Measurements from ENCODE around the gene DMD. TPM values are rescaled to one million over a fixed set of nuclear protein-coding genes. Genes with fewer than 3 reads are reported as not detected.
A peak's percentile ranks its signal among the peaks of the same experiment; 100 is the strongest.

The DMD gene
- total RNA-seq, 2 donors from 2014 or later = 0.43 to 2.0 TPM

- Mint-ChIP-seq H3K36me3 (no peaks in the 10 kb centered on the region), H3K9me3 (no peaks in the 10 kb centered on the region), H3K27ac (no peak overlapping the region)
- no peak for DNase-seq (ENCODE audit: low spot score in 2 of 2)
- ATAC-seq = no peak
These were observed 1860.6 kb downstream of the DMD start for GRCh38 chrX:31350808-31351074.

GRCh38 chrX:31349515-31349914 is 1861.8 kb downstream of the DMD start:
- Mint-ChIP-seq H3K27ac (no peak overlapping the region), H3K36me3 (no peaks in the 10 kb centered on the region), H3K9me3 (no peaks in the 10 kb centered on the region)
- ATAC-seq = no peak
- DNase-seq (ENCODE audit: low spot score in 2 of 2) = no peak

DNA sequence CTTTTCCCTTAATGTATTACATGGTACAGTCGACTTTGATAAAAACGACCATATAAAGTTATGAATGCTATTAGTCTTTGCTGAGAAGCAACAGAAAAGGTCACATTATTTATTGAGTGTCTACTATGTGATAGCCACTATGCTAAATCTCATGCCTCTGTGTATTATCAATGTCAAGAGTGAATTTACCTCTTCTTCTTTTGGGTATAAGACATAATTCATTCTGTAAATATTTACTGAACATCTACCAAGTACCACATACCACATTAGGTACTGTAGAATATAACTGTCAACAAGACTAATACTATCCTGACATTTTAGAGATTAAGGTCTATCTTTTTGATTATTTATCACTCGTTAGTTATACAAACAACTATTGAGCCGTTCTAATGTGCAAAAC is 1870.8 kb downstream of the DMD start:
- Mint-ChIP-seq H3K9me3 (no peaks in the 10 kb centered on the region), H3K27ac (no peak overlapping the region), H3K36me3 (no peaks in the 10 kb centered on the region)
- ATAC-seq (no peak), DNase-seq (ENCODE audit: low spot score in 2 of 2) (no peak)

DNA sequence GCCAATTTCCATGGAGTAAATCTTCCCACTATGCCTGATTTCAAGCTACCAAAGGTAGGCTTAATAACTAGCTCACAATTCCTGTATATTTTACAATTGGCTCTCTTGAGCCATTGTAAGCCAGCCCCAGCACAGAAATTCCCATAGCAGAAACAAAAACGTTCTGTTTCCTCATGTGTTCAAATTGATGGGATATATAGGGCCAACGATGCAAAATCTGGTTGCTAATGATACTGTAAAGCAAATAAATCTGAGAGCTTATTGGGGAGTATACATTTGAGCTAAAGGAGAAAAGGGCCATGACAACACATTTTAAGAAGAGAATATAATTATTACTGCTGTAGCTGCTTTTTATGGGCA is 1872.4 kb downstream of the DMD start:
- no peaks in the 10 kb centered on the region for H3K36me3 Mint-ChIP-seq
- DNase-seq (ENCODE audit: low spot score in 2 of 2) = no peak
- no peaks in the 10 kb centered on the region for H3K9me3 Mint-ChIP-seq
- no peak overlapping the region for H3K27ac Mint-ChIP-seq
- ATAC-seq = no peak

GRCh38 chrX:31337332-31337731 is 1874.0 kb downstream of the DMD start:
- no peaks in the 10 kb centered on the region for H3K36me3 Mint-ChIP-seq
- ATAC-seq = no peak
- H3K9me3 Mint-ChIP-seq = no peaks in the 10 kb centered on the region

GRCh38 chrX:31336419-31336818 is 1874.9 kb downstream of the DMD start:
- no peaks in the 10 kb centered on the region for H3K9me3 Mint-ChIP-seq
- H3K36me3 Mint-ChIP-seq = no peaks in the 10 kb centered on the region
- no peak for ATAC-seq
- H3K27ac Mint-ChIP-seq = no peak overlapping the region
- DNase-seq (ENCODE audit: low spot score in 2 of 2) = no peak

More at GRCh38 chrX:31337332-31337731, 1874.0 kb downstream of the DMD start:
- no peak for DNase-seq (ENCODE audit: low spot score in 2 of 2)
- H3K27ac Mint-ChIP-seq = no peak overlapping the region

DNA sequence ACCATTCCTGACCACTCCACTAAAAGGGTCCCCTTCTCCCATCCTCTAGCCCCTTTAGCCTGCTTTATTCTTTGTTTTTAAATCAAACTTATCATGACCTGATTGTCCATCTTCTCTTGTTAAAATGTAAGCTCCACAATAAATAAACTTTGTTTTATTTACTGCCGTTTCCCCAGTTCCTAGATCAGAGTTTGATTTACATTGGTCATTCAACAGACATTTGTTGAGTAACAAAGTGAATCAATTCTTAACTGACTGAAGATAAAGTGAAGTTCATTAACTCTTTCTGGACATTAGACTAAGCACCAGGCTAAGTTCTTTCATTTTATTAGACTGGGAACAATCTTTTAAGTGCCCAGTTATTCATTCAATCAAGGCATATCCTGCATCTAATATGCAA is 1876.4 kb downstream of the DMD start:
- ATAC-seq (no peak), DNase-seq (ENCODE audit: low spot score in 2 of 2) (no peak)
- H3K27ac Mint-ChIP-seq = no peak overlapping the region
- no peaks in the 10 kb centered on the region for H3K36me3 Mint-ChIP-seq
- no peaks in the 10 kb centered on the region for H3K9me3 Mint-ChIP-seq

DNA sequence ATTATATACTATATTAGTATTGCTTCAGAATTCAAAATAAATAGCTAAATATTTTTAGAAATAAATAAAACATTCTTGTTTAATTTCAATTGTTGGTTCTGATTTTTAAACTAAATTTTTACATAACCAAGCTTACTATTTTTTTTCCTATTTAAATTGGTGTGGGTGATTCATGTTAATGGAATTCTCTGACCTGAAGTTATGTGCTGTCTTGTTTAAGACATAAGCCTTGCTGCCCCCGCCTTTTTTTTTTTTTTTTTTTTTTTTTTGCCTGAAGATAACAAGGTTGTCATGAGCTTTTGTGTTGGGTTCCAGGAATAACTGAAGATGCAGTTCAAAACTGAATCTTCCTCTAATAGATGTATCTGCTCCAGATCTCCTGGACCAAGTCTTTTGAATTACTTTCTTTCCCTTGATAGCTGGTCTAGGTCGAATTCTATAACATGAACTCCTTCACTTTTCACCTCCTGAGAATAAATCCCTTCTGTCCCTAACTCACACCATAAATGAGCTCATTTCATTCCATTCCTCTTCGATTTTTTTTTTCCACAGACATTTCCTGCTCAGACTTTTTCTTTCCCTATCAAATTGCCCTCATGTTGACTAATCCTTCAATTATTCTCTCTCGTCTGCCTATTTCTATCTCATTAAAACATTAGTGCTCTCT is 1878.1 kb downstream of the DMD start:
- H3K9me3 Mint-ChIP-seq = no peaks in the 10 kb centered on the region
- no peak for DNase-seq (ENCODE audit: low spot score in 2 of 2)
- no peak for ATAC-seq
- no peak overlapping the region for H3K27ac Mint-ChIP-seq
- no peaks in the 10 kb centered on the region for H3K36me3 Mint-ChIP-seq

GRCh38 chrX:31331928-31332327 is 1879.4 kb downstream of the DMD start:
- ATAC-seq = no peak
- H3K27ac Mint-ChIP-seq = no peak overlapping the region
- no peaks in the 10 kb centered on the region for H3K36me3 Mint-ChIP-seq
- no peak for DNase-seq (ENCODE audit: low spot score in 2 of 2)
- no peaks in the 10 kb centered on the region for H3K9me3 Mint-ChIP-seq

DNA sequence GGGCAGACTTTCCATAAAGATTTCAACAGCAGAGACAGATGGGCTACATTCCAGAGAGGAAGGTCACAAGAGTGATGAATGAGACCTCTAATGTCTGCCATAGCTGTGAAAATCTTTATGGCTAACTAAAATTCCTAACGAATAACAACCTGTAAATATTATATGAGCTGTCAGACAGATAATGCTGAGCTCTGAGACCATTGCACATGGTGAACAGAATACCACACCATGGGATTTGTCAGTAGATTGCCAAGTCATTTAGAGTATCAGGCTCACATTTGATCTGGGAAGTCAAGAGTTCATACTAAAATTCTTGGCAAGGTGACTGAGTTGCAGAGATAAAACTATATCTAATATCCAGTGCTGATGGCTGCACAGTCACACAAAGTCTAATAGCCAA is 1880.3 kb downstream of the DMD start:
- DNase-seq (ENCODE audit: low spot score in 2 of 2) (no peak), ATAC-seq (no peak)
- no peak overlapping the region for H3K27ac Mint-ChIP-seq
- no peaks in the 10 kb centered on the region for H3K36me3 Mint-ChIP-seq
- no peaks in the 10 kb centered on the region for H3K9me3 Mint-ChIP-seq

DNA sequence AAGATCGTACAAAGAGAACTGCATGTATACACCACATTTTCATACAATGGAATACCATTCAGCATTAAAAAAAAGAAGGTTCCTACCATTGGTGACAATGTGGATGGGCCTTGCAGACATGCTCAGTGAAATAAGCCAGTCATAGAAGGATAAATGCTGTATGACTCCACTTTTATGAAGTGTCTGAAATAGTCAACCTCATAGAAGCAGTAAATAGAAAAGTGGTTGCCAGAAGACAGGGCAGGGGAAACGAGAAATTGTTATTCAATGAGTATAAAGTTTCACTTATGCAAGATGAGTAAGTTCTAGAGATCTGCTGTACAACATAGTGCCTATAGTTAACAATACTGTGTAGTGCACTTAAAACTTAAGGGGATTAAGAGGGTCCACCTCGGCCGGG is 1882.1 kb downstream of the DMD start:
- Mint-ChIP-seq H3K27ac (no peak overlapping the region), H3K36me3 (no peaks in the 10 kb centered on the region), H3K9me3 (no peaks in the 10 kb centered on the region)
- peak in 1 of 2 donors; percentile 83 for ATAC-seq
- no peak for DNase-seq (ENCODE audit: low spot score in 2 of 2)

- DNase-seq (ENCODE audit: low spot score in 2 of 2) (no peak), ATAC-seq (no peak)
- Mint-ChIP-seq H3K27ac (no peak overlapping the region), H3K9me3 (no peaks in the 10 kb centered on the region), H3K36me3 (no peaks in the 10 kb centered on the region)
These were observed 1887.7 kb downstream of the DMD start for GRCh38 chrX:31323658-31324057.

- Mint-ChIP-seq H3K9me3 (no peaks in the 10 kb centered on the region), H3K36me3 (no peaks in the 10 kb centered on the region), H3K27ac (no peak overlapping the region)
- no peak for DNase-seq (ENCODE audit: low spot score in 2 of 2)
- ATAC-seq = no peak
These were observed 1890.6 kb downstream of the DMD start for GRCh38 chrX:31320740-31321139.

GRCh38 chrX:31319586-31319985 is 1891.8 kb downstream of the DMD start:
- no peak overlapping the region for H3K27ac Mint-ChIP-seq
- ATAC-seq = no peak
- no peak for DNase-seq (ENCODE audit: low spot score in 2 of 2)
- H3K9me3 Mint-ChIP-seq = no peaks in the 10 kb centered on the region
- H3K36me3 Mint-ChIP-seq = no peaks in the 10 kb centered on the region

- no peaks in the 10 kb centered on the region for H3K36me3 Mint-ChIP-seq
- no peak for DNase-seq (ENCODE audit: low spot score in 2 of 2)
- ATAC-seq = no peak
- peaks cover 0 to 4% of the 10 kb centered on the region in 2 donors for H3K9me3 Mint-ChIP-seq
- no peak overlapping the region for H3K27ac Mint-ChIP-seq
These were observed 1892.5 kb downstream of the DMD start for GRCh38 chrX:31318866-31319265.

GRCh38 chrX:31316340-31316991 is 1894.9 kb downstream of the DMD start:
- ATAC-seq = no peak
- Mint-ChIP-seq H3K27ac (no peak overlapping the region), H3K9me3 (peaks cover 0 to 4% of the 10 kb centered on the region in 2 donors), H3K36me3 (no peaks in the 10 kb centered on the region)
- no peak for DNase-seq (ENCODE audit: low spot score in 2 of 2)

- Mint-ChIP-seq H3K27ac (no peak overlapping the region), H3K36me3 (no peaks in the 10 kb centered on the region), H3K9me3 (peaks cover 0 to 4% of the 10 kb centered on the region in 2 donors)
- DNase-seq (ENCODE audit: low spot score in 2 of 2) (no peak), ATAC-seq (no peak)
These were observed 1896.4 kb downstream of the DMD start for GRCh38 chrX:31314921-31315320.

GRCh38 chrX:31307952-31308351 is 1903.4 kb downstream of the DMD start:
- H3K27ac Mint-ChIP-seq = no peak overlapping the region
- DNase-seq (ENCODE audit: low spot score in 2 of 2) (no peak), ATAC-seq (no peak)
- no peaks in the 10 kb centered on the region for H3K9me3 Mint-ChIP-seq
- no peaks in the 10 kb centered on the region for H3K36me3 Mint-ChIP-seq
